NOMO-1 treated with dmso at 0.1 percent for 144 hours (cell line): Measurements from ENCODE around the gene SCN10A.

ENCODE experiments used
- DNase-seq: peaks from one replicate; lab custom pipeline; 2025; ENCODE audit not compliant: unreplicated experiment; lab: John Stamatoyannopoulos, UW

The SCN10A gene

GRCh38 chr3:38721207-38721772 is 94.7 kb downstream of the SCN10A start:
- no peak for DNase-seq

GRCh38 chr3:38720465-38720864 is 95.6 kb downstream of the SCN10A start:
- DNase-seq, result no peak

- DNase-seq, result no peak
These were observed 98.4 kb downstream of the SCN10A start for GRCh38 chr3:38717355-38718240.

- no peak for DNase-seq
These were observed 102.9 kb downstream of the SCN10A start for GRCh38 chr3:38713121-38713520.

- DNase-seq, result no peak
These were observed 104.7 kb downstream of the SCN10A start for GRCh38 chr3:38711321-38711720.

GRCh38 chr3:38707730-38708129 is 108.3 kb downstream of the SCN10A start:
- no peak for DNase-seq

- DNase-seq, result no peak
These were observed 109.1 kb downstream of the SCN10A start for GRCh38 chr3:38706961-38707360.

GRCh38 chr3:38702231-38702630 is 113.8 kb downstream of the SCN10A start:
- DNase-seq, result no peak

GRCh38 chr3:38698760-38699159 is 117.3 kb downstream of the SCN10A start:
- DNase-seq, result no peak

GRCh38 chr3:38698061-38698460 is 118.0 kb downstream of the SCN10A start:
- no peak for DNase-seq

GRCh38 chr3:38696034-38696433 is 120.0 kb downstream of the SCN10A start:
- no peak for DNase-seq

GRCh38 chr3:38690185-38690584 is 125.8 kb downstream of the SCN10A start:
- no peak for DNase-seq

- DNase-seq, result no peak
These were observed 126.2 kb downstream of the SCN10A start for GRCh38 chr3:38689774-38690173.

- DNase-seq, result no peak
These were observed 126.7 kb downstream of the SCN10A start for GRCh38 chr3:38689346-38689745.

- DNase-seq, result peak; percentile 40
These were observed 128.7 kb downstream of the SCN10A start for GRCh38 chr3:38687321-38687720.

GRCh38 chr3:38684546-38684945 is 131.5 kb downstream of the SCN10A start:
- no peak for DNase-seq

GRCh38 chr3:38669668-38670067 is 146.3 kb downstream of the SCN10A start:
- DNase-seq, result no peak

- no peak for DNase-seq
These were observed 153.5 kb downstream of the SCN10A start for GRCh38 chr3:38662544-38662943.

- no peak for DNase-seq
These were observed 157.2 kb downstream of the SCN10A start for GRCh38 chr3:38658841-38659240.

- no peak for DNase-seq
These were observed 158.6 kb downstream of the SCN10A start for GRCh38 chr3:38657369-38657768.

- DNase-seq, result no peak
These were observed 160.2 kb downstream of the SCN10A start for GRCh38 chr3:38655708-38656300.
